Measurements from ENCODE around the gene BMF.

Gene BMF

GRCh38 chr15:40044717-40045571, 63.7 kb downstream of the BMF start:
- Histone ChIP-seq H3K56ac (ENCODE audit: low read length) (peak overlapping the region; percentile 61), H3K79me2 (ENCODE audit: control insufficient read depth, insufficient read depth, low read length) (no peaks in the 10 kb centered on the region), H3K27me3 (ENCODE audit: insufficient read depth, low read length, poor library complexity) (no peaks in the 10 kb centered on the region), H2AK5ac (ENCODE audit: low read length) (no peak overlapping the region), H4K8ac (ENCODE audit: low read depth, low read length) (no peak overlapping the region), H2BK5ac (ENCODE audit: low read length) (no peak overlapping the region), H3K36me3 (ENCODE audit: control insufficient read depth, insufficient read depth, low read length) (no peaks in the 10 kb centered on the region), H4K5ac (ENCODE audit: low read length) (no peak overlapping the region), H2BK120ac (ENCODE audit: low read depth, low read length) (no peak overlapping the region), H2BK15ac (replicated peaks; ENCODE audit: low read depth) (no peak overlapping the region), H3K4me2 (ENCODE audit: low read length) (peak overlapping the region; percentile 35), H3K23ac (ENCODE audit: low read length) (no peak overlapping the region), H3K4me1 (ENCODE audit: control insufficient read depth, low read depth, low read length) (peaks cover 5% of the 10 kb centered on the region), H3K18ac (ENCODE audit: low read length) (no peak overlapping the region), H3K4ac (ENCODE audit: low read depth, low read length) (no peak overlapping the region), H3K79me1 (ENCODE audit: low read length) (no peaks in the 10 kb centered on the region), H3K27ac (ENCODE audit: low read depth, low read length) (no peak overlapping the region), H3K9ac (ENCODE audit: low read length) (peak overlapping the region; percentile 61), H3K4me3 (ENCODE audit: low read length) (no peak overlapping the region)
- no CpG with 5 or more reads among the region's 22 CpGs for WGBS (ENCODE audit: extremely low coverage, insufficient coverage, low lambda C conversion rate)
- peak; percentile 84 for DNase-seq

- Histone ChIP-seq H3K79me1 (ENCODE audit: low read length) (no peaks in the 10 kb centered on the region), H3K36me3 (ENCODE audit: control insufficient read depth, insufficient read depth, low read length) (no peaks in the 10 kb centered on the region), H3K18ac (ENCODE audit: low read length) (no peak overlapping the region), H2BK120ac (ENCODE audit: low read depth, low read length) (no peak overlapping the region), H3K23ac (ENCODE audit: low read length) (no peak overlapping the region), H3K4me1 (ENCODE audit: control insufficient read depth, low read depth, low read length) (peaks cover 5% of the 10 kb centered on the region), H3K79me2 (ENCODE audit: control insufficient read depth, insufficient read depth, low read length) (no peaks in the 10 kb centered on the region), H3K9ac (ENCODE audit: low read length) (no peak overlapping the region), H3K27me3 (ENCODE audit: insufficient read depth, low read length, poor library complexity) (no peaks in the 10 kb centered on the region), H4K5ac (ENCODE audit: low read length) (no peak overlapping the region), H3K4me2 (ENCODE audit: low read length) (no peak overlapping the region), H3K56ac (ENCODE audit: low read length) (no peak overlapping the region), H4K8ac (ENCODE audit: low read depth, low read length) (no peak overlapping the region), H3K4ac (ENCODE audit: low read depth, low read length) (no peak overlapping the region), H2BK5ac (ENCODE audit: low read length) (no peak overlapping the region), H3K27ac (ENCODE audit: low read depth, low read length) (no peak overlapping the region), H3K4me3 (ENCODE audit: low read length) (no peak overlapping the region), H2BK15ac (replicated peaks; ENCODE audit: low read depth) (no peak overlapping the region), H2AK5ac (ENCODE audit: low read length) (no peak overlapping the region)
- WGBS (ENCODE audit: extremely low coverage, insufficient coverage, low lambda C conversion rate) = no CpG with 5 or more reads among the region's 10 CpGs
- no peak for DNase-seq
Measured at GRCh38 chr15:40043927-40044716, 64.6 kb downstream of the BMF start.

- no peak overlapping the region for H3K27ac ChIP-seq (ENCODE audit: low read depth, low read length)
- WGBS (ENCODE audit: extremely low coverage, insufficient coverage, low lambda C conversion rate) = no CpG with 5 or more reads among the region's 5 CpGs
- H2BK15ac ChIP-seq (replicated peaks; ENCODE audit: low read depth) = no peak overlapping the region
- no peak overlapping the region for H3K4me3 ChIP-seq (ENCODE audit: low read length)
- H3K23ac ChIP-seq (ENCODE audit: low read length) = no peak overlapping the region
- H3K79me1 ChIP-seq (ENCODE audit: low read length) = peaks cover 4% of the 10 kb centered on the region
- no peak overlapping the region for H4K5ac ChIP-seq (ENCODE audit: low read length)
- peaks cover 10% of the 10 kb centered on the region for H3K79me2 ChIP-seq (ENCODE audit: control insufficient read depth, insufficient read depth, low read length)
- H3K56ac ChIP-seq (ENCODE audit: low read length) = no peak overlapping the region
- no peak overlapping the region for H3K4me2 ChIP-seq (ENCODE audit: low read length)
- H3K4me1 ChIP-seq (ENCODE audit: control insufficient read depth, low read depth, low read length) = peaks cover 6% of the 10 kb centered on the region
- no peaks in the 10 kb centered on the region for H3K36me3 ChIP-seq (ENCODE audit: control insufficient read depth, insufficient read depth, low read length)
- H2AK5ac ChIP-seq (ENCODE audit: low read length) = no peak overlapping the region
- no peak overlapping the region for H3K18ac ChIP-seq (ENCODE audit: low read length)
- no peak for DNase-seq
- no peak overlapping the region for H2BK120ac ChIP-seq (ENCODE audit: low read depth, low read length)
- no peak overlapping the region for H3K4ac ChIP-seq (ENCODE audit: low read depth, low read length)
- H2BK5ac ChIP-seq (ENCODE audit: low read length) = no peak overlapping the region
- H3K9ac ChIP-seq (ENCODE audit: low read length) = no peak overlapping the region
- H3K27me3 ChIP-seq (ENCODE audit: insufficient read depth, low read length, poor library complexity) = no peaks in the 10 kb centered on the region
- H4K8ac ChIP-seq (ENCODE audit: low read depth, low read length) = no peak overlapping the region
Measured at GRCh38 chr15:40042791-40043320, 65.8 kb downstream of the BMF start.

GRCh38 chr15:40040770-40041169, 67.9 kb downstream of the BMF start:
- H3K79me1 ChIP-seq (ENCODE audit: low read length) = peaks cover 4% of the 10 kb centered on the region
- no peak overlapping the region for H3K4ac ChIP-seq (ENCODE audit: low read depth, low read length)
- H3K4me2 ChIP-seq (ENCODE audit: low read length) = no peak overlapping the region
- no peak overlapping the region for H2BK15ac ChIP-seq (replicated peaks; ENCODE audit: low read depth)
- H3K9ac ChIP-seq (ENCODE audit: low read length) = no peak overlapping the region
- no peak overlapping the region for H4K8ac ChIP-seq (ENCODE audit: low read depth, low read length)
- no peak overlapping the region for H3K56ac ChIP-seq (ENCODE audit: low read length)
- H3K27ac ChIP-seq (ENCODE audit: low read depth, low read length) = no peak overlapping the region
- H3K4me1 ChIP-seq (ENCODE audit: control insufficient read depth, low read depth, low read length) = peaks cover 4% of the 10 kb centered on the region
- peaks cover 13% of the 10 kb centered on the region for H3K79me2 ChIP-seq (ENCODE audit: control insufficient read depth, insufficient read depth, low read length)
- no CpG with 5 or more reads among the region's 3 CpGs for WGBS (ENCODE audit: extremely low coverage, insufficient coverage, low lambda C conversion rate)
- no peak overlapping the region for H2BK5ac ChIP-seq (ENCODE audit: low read length)
- peaks cover 2% of the 10 kb centered on the region for H3K36me3 ChIP-seq (ENCODE audit: control insufficient read depth, insufficient read depth, low read length)
- H3K4me3 ChIP-seq (ENCODE audit: low read length) = no peak overlapping the region
- DNase-seq = no peak
- H3K18ac ChIP-seq (ENCODE audit: low read length) = no peak overlapping the region
- H4K5ac ChIP-seq (ENCODE audit: low read length) = no peak overlapping the region
- no peak overlapping the region for H3K23ac ChIP-seq (ENCODE audit: low read length)
- H2AK5ac ChIP-seq (ENCODE audit: low read length) = no peak overlapping the region
- H3K27me3 ChIP-seq (ENCODE audit: insufficient read depth, low read length, poor library complexity) = no peaks in the 10 kb centered on the region
- H2BK120ac ChIP-seq (ENCODE audit: low read depth, low read length) = no peak overlapping the region

- no peaks in the 10 kb centered on the region for H3K27me3 ChIP-seq (ENCODE audit: insufficient read depth, low read length, poor library complexity)
- H3K9ac ChIP-seq (ENCODE audit: low read length) = no peak overlapping the region
- peaks cover 2% of the 10 kb centered on the region for H3K4me1 ChIP-seq (ENCODE audit: control insufficient read depth, low read depth, low read length)
- no peak overlapping the region for H3K23ac ChIP-seq (ENCODE audit: low read length)
- H4K5ac ChIP-seq (ENCODE audit: low read length) = no peak overlapping the region
- peak overlapping the region; percentile 19 for H3K56ac ChIP-seq (ENCODE audit: low read length)
- peaks cover 2% of the 10 kb centered on the region for H3K36me3 ChIP-seq (ENCODE audit: control insufficient read depth, insufficient read depth, low read length)
- no peak for DNase-seq
- H3K4me2 ChIP-seq (ENCODE audit: low read length) = no peak overlapping the region
- no CpG with 5 or more reads among the region's 6 CpGs for WGBS (ENCODE audit: extremely low coverage, insufficient coverage, low lambda C conversion rate)
- no peak overlapping the region for H2BK15ac ChIP-seq (replicated peaks; ENCODE audit: low read depth)
- H4K8ac ChIP-seq (ENCODE audit: low read depth, low read length) = no peak overlapping the region
- no peak overlapping the region for H3K18ac ChIP-seq (ENCODE audit: low read length)
- no peak overlapping the region for H3K4me3 ChIP-seq (ENCODE audit: low read length)
- no peak overlapping the region for H2BK120ac ChIP-seq (ENCODE audit: low read depth, low read length)
- H3K4ac ChIP-seq (ENCODE audit: low read depth, low read length) = no peak overlapping the region
- H2AK5ac ChIP-seq (ENCODE audit: low read length) = no peak overlapping the region
- no peak overlapping the region for H2BK5ac ChIP-seq (ENCODE audit: low read length)
- H3K79me1 ChIP-seq (ENCODE audit: low read length) = peaks cover 4% of the 10 kb centered on the region
- peaks cover 13% of the 10 kb centered on the region for H3K79me2 ChIP-seq (ENCODE audit: control insufficient read depth, insufficient read depth, low read length)
- no peak overlapping the region for H3K27ac ChIP-seq (ENCODE audit: low read depth, low read length)
Measured at GRCh38 chr15:40040293-40040635, 68.4 kb downstream of the BMF start.
